Measurements from ENCODE around the gene BLVRA.

GRCh38 chr7:43799605-43800004, 41.1 kb downstream of the BLVRA start:
- TF ChIP-seq CTCF (IDR thresholded peaks at IDR 0.05 in 8 of 11, conservative IDR thresholded peaks at IDR 0.05 in 3 of 11), result no peak
- TF ChIP-seq POLR2AphosphoS5 (IDR thresholded peaks at IDR 0.05), result no peak
- no peak for TF ChIP-seq POLR2A (IDR thresholded peaks at IDR 0.05)

All from spleen (tissue), 7 donors.